ENCODE measurements around the gene NAV3.

- TF ChIP-seq POLR2AphosphoS5 (IDR thresholded peaks at IDR 0.05; ENCODE audit: low read depth, low read length) (no peak), CTCF (IDR thresholded peaks at IDR 0.05) (no peak), REST (IDR thresholded peaks at IDR 0.05; ENCODE audit: insufficient read depth in 1 of 2, low read depth in 2 of 2, low read length in 1 of 2) (no peak), TCF7L2 (IDR thresholded peaks at IDR 0.05; ENCODE audit: low read depth, low read length) (no peak), SIN3A (IDR thresholded peaks at IDR 0.05; ENCODE audit: borderline replicate concordance, insufficient read depth, low read depth, low read length) (no peak)
Measured at GRCh38 chr12:77882709-77883108, 52.0 kb downstream of the NAV3 start.
